ENCODE data around the gene CREB3L2. TPM values are rescaled to one million over a fixed set of nuclear protein-coding genes. Genes with fewer than 3 reads are reported as not detected.

The CREB3L2 gene
- total and polyA plus RNA-seq, 10 of the 15 experiments (the other 5 are each of a cell fraction or from before 2014, with no cell fraction given): 6.4 to 67.1 (median 26.2) TPM

GRCh38 chr7:137828456-137828855 is 173.4 kb downstream of the CREB3L2 start:
- H3K27me3 ChIP-seq (replicated peaks in 1 of 2; ENCODE audit: control insufficient read depth in 2 of 2, insufficient read depth in 2 of 2, low read length in 1 of 2): no peaks in the 10 kb centered on the region
- CTCF ChIA-PET: interaction anchor here (1.6 to 2.0 kb wide), 2 partner anchors 10 to 11 kb away, joined by 4 to 5 read pairs; no protein-coding TSS in a partner anchor
- no TSS peak for BruUV-seq (replicated peaks)
- SMC1A ChIA-PET (ENCODE audit: uncharacterized antibody, unreplicated experiment): interaction anchor here (0.6 to 12.1 kb wide), 8 partner anchors 11 to 172 kb away, joined by 3 to 281 read pairs (median 4); no protein-coding TSS in a partner anchor
- no peak overlapping the region for H3K4me3 ChIP-seq
- RAD21 ChIA-PET (ENCODE audit: unreplicated experiment): interaction anchor here (1.2 to 9.6 kb wide), 6 partner anchors 10 to 68 kb away, joined by 3 to 109 read pairs (median 3); no protein-coding TSS in a partner anchor
- ATAC-seq: no peak
- no peak for DNase-seq (ENCODE audit: low read depth, low spot score)
- in situ Hi-C loops (cut with MboI): no loop called here
- H3K9me3 ChIP-seq (replicated peaks; ENCODE audit: control insufficient read depth, insufficient read depth, low read length): peaks cover 7% of the 10 kb centered on the region; the same call in 2 of the 3 replicates
- H3K9ac ChIP-seq (ENCODE audit: control insufficient read depth, insufficient read depth, low read length): no peak overlapping the region
- H2AFZ ChIP-seq (ENCODE audit: control insufficient read depth, low read depth, low read length): no peak overlapping the region
- FAIRE-seq: no peak
- no peaks in the 10 kb centered on the region for H3K36me3 ChIP-seq (ENCODE audit: control insufficient read depth in 2 of 2, insufficient read depth in 2 of 2, low read length in 1 of 2)
- 0% methylated on average over 1 of the region's 1 CpG for WGBS (ENCODE audit: insufficient coverage, insufficient replicate concordance, low lambda C conversion rate, missing lambda C conversion rate)
- H3K4me2 ChIP-seq (ENCODE audit: control insufficient read depth, insufficient read depth): no peak overlapping the region
- no peaks in the 10 kb centered on the region for H4K20me1 ChIP-seq (ENCODE audit: control insufficient read depth, insufficient read depth)
- H3K4me1 ChIP-seq (ENCODE audit: control insufficient read depth, insufficient read depth, low read length): no peaks in the 10 kb centered on the region
- TF ChIP-seq CHD1 (IDR thresholded peaks at IDR 0.05; ENCODE audit: low read depth, low read length) (no peak), POU2F2 (IDR thresholded peaks at IDR 0.05; ENCODE audit: borderline replicate concordance, low read depth, low read length) (no peak), BCL11A (IDR thresholded peaks at IDR 0.05; ENCODE audit: low read depth, low read length) (no peak), E2F8 (IDR thresholded peaks at IDR 0.05; ENCODE audit: low read depth, partially characterized antibody) (no peak), IRF4 (IDR thresholded peaks at IDR 0.05; ENCODE audit: low read depth, low read length) (no peak)
- no peaks in the 10 kb centered on the region for H3K79me2 ChIP-seq (ENCODE audit: control insufficient read depth, insufficient read depth, low read length)
- intact Hi-C loops (cut with micrococcal nuclease; ENCODE audit: unreplicated experiment): no loop called here
- H3K27ac ChIP-seq (ENCODE audit: control insufficient read depth, insufficient read depth): no peak overlapping the region
- POLR2A ChIA-PET: interaction anchor here (0.5 to 1.4 kb wide), 3 partner anchors 9 to 67 kb away, joined by 5 to 6 read pairs (median 6); no protein-coding TSS in a partner anchor

Data from GM12878 (cell line).